Colon (tissue), 2 donors: ENCODE results near the gene RASL10B.
"Not testable (repeated sequence)": the region's sequence is repeated elsewhere in the genome, so short reads cannot be mapped to it uniquely, and the experiment has no call there.

ENCODE experiments used
- FAIRE-seq: peaks from 2 replicates; lab custom pipeline; 2012; peaks lifted over from hg19 to GRCh38; lab: Jason Lieb, UNC
- donor health status: control.
- donor health status: control.

Gene RASL10B

GRCh38 chr17:35731239-35731916 is at the start of gene RASL10B:
RASL10B (plus strand) TSS chr17:35731639; CDS start chr17:35735185, 3,546 bp downstream.
- FAIRE-seq = no peak

GRCh38 chr17:35683591-35683990 is 47.8 kb upstream of the RASL10B start:
- no peak for FAIRE-seq

GRCh38 chr17:35684055-35684802 is 47.2 kb upstream of the RASL10B start:
- FAIRE-seq = no peak

GRCh38 chr17:35692512-35693210 is 38.8 kb upstream of the RASL10B start:
- FAIRE-seq = no peak

- FAIRE-seq = no peak
These were observed 37.8 kb upstream of the RASL10B start for GRCh38 chr17:35693662-35694061.

- no peak for FAIRE-seq
These were observed 36.5 kb upstream of the RASL10B start for GRCh38 chr17:35694906-35695305.

- FAIRE-seq = no peak
These were observed 35.8 kb upstream of the RASL10B start for GRCh38 chr17:35695613-35696012.

- FAIRE-seq = no peak
These were observed 32.6 kb upstream of the RASL10B start for GRCh38 chr17:35698800-35699199.

- no peak for FAIRE-seq
These were observed 31.3 kb upstream of the RASL10B start for GRCh38 chr17:35700150-35700549.

- FAIRE-seq = no peak
These were observed 29.9 kb upstream of the RASL10B start for GRCh38 chr17:35701491-35701890.

GRCh38 chr17:35703308-35703707 is 28.1 kb upstream of the RASL10B start:
- FAIRE-seq = not testable (repeated sequence)

GRCh38 chr17:35705230-35705629 is 26.2 kb upstream of the RASL10B start:
- no peak for FAIRE-seq

GRCh38 chr17:35705705-35706104 is 25.7 kb upstream of the RASL10B start:
- FAIRE-seq = no peak

- no peak for FAIRE-seq
These were observed 23.3 kb upstream of the RASL10B start for GRCh38 chr17:35708149-35708548.

- no peak for FAIRE-seq
These were observed 22.5 kb upstream of the RASL10B start for GRCh38 chr17:35708951-35709350.

GRCh38 chr17:35709874-35710273 is 21.6 kb upstream of the RASL10B start:
- FAIRE-seq = no peak

- no peak for FAIRE-seq
These were observed 20.5 kb upstream of the RASL10B start for GRCh38 chr17:35710950-35711349.

- no peak for FAIRE-seq
These were observed 18.2 kb upstream of the RASL10B start for GRCh38 chr17:35713069-35713728.

- FAIRE-seq = no peak
These were observed 16.5 kb upstream of the RASL10B start for GRCh38 chr17:35714988-35715387.

GRCh38 chr17:35715416-35715815 is 16.0 kb upstream of the RASL10B start:
- FAIRE-seq = no peak

- no peak for FAIRE-seq
These were observed 15.3 kb upstream of the RASL10B start for GRCh38 chr17:35716173-35716572.

- no peak for FAIRE-seq
These were observed 14.5 kb upstream of the RASL10B start for GRCh38 chr17:35716897-35717465.
